GM23338 (cell line): ENCODE data around the gene ANTXR2.

ENCODE experiments used
- CTCF ChIP-seq, 2 experiments: fragments of 200-600 bp in 1 of 2; sonication (generic) in 1 of 2; conservative IDR thresholded peaks; 2 replicates each; pipeline versions ENCODE4 v1.5.1 to v1.6.1; 2016 to 2017; ENCODE audit warnings: antibody characterized with exemption in 2 of 2, low read depth in 2 of 2, mild to moderate bottlenecking in 2 of 2, moderate library complexity in 1 of 2
- EZH2 ChIP-seq: fragments of 200-600 bp; sonication (generic); IDR thresholded peaks from one replicate; pipeline ENCODE4 v1.8.0; 2017; ENCODE audit warnings: antibody characterized with exemption, mild to moderate bottlenecking, low read depth; ENCODE audit not compliant: unreplicated experiment
- EZH2phosphoT487 ChIP-seq: fragments of 200-600 bp; sonication (generic); IDR thresholded peaks from one replicate; pipeline ENCODE4 v1.8.1; 2018; ENCODE audit warnings: antibody characterized with exemption; ENCODE audit not compliant: unreplicated experiment
- JUNB ChIP-seq: IDR thresholded peaks from one replicate; pipeline ENCODE4 v1.6.1; 2016; ENCODE audit warnings: antibody characterized with exemption; ENCODE audit not compliant: unreplicated experiment
- POLR2AphosphoS5 ChIP-seq: IDR thresholded peaks from 2 replicates; pipeline ENCODE4 v1.6.1; 2016; ENCODE audit warnings: antibody characterized with exemption, low read depth
- REST ChIP-seq: IDR thresholded peaks from one replicate; pipeline ENCODE4 v1.6.1; 2018; ENCODE audit warnings: antibody characterized with exemption; ENCODE audit not compliant: unreplicated experiment

GRCh38 chr4:80091688-80092087 is 18.7 kb upstream of the ANTXR2 start:
- TF ChIP-seq EZH2, result no peak
- no peak for TF ChIP-seq CTCF (conservative IDR thresholded peaks at IDR 0.05; ENCODE audit: low read depth in 2 of 2)
- no peak for TF ChIP-seq POLR2AphosphoS5
- TF ChIP-seq REST, result no peak
- TF ChIP-seq EZH2phosphoT487, result no peak
- no peak for TF ChIP-seq JUNB
